HG03565 (cell line): ENCODE data around the gene SELP.
"Not testable (repeated sequence)": the region's sequence is repeated elsewhere in the genome, so short reads cannot be mapped to it uniquely, and the experiment has no call there.

Experiments
- ATAC-seq: cut with Tn5 transposase; IDR thresholded peaks from one replicate; pipeline ENCODE4 v1.9.1; 2021; ENCODE audit warnings: mild to moderate bottlenecking, moderate library complexity; ENCODE audit not compliant: unreplicated experiment

Gene SELP

GRCh38 chr1:169630006-169630405 lies at the start of gene SELP:
Gene SELP (minus strand): TSS chr1:169630124. CDS start chr1:169630074, 50 bp downstream.
- ATAC-seq: no peak

- ATAC-seq: no peak
Observed at GRCh38 chr1:169679692-169680091, 49.8 kb upstream of the SELP start.

- ATAC-seq: no peak
Observed at GRCh38 chr1:169676001-169676400, 46.1 kb upstream of the SELP start.

- no peak for ATAC-seq
Observed at GRCh38 chr1:169670836-169671235, 40.9 kb upstream of the SELP start.

- ATAC-seq: not testable (repeated sequence)
Observed at GRCh38 chr1:169670244-169670643, 40.3 kb upstream of the SELP start.

- not testable (repeated sequence) for ATAC-seq
Observed at GRCh38 chr1:169667699-169668596, 38.0 kb upstream of the SELP start.

- not testable (repeated sequence) for ATAC-seq
Observed at GRCh38 chr1:169667227-169667639, 37.3 kb upstream of the SELP start.

- not testable (repeated sequence) for ATAC-seq
Observed at GRCh38 chr1:169662680-169663079, 32.8 kb upstream of the SELP start.

GRCh38 chr1:169661066-169661465 lies 31.1 kb upstream of the SELP start:
- ATAC-seq: not testable (repeated sequence)

GRCh38 chr1:169658777-169659176 lies 28.9 kb upstream of the SELP start:
- not testable (repeated sequence) for ATAC-seq

GRCh38 chr1:169653873-169654272 lies 23.9 kb upstream of the SELP start:
- ATAC-seq: no peak

- ATAC-seq: no peak
Observed at GRCh38 chr1:169651035-169651434, 21.1 kb upstream of the SELP start.

GRCh38 chr1:169650551-169650950 lies 20.6 kb upstream of the SELP start:
- no peak for ATAC-seq

GRCh38 chr1:169648709-169649108 lies 18.8 kb upstream of the SELP start:
- ATAC-seq: no peak

GRCh38 chr1:169648187-169648586 lies 18.3 kb upstream of the SELP start:
- no peak for ATAC-seq

GRCh38 chr1:169647512-169647911 lies 17.6 kb upstream of the SELP start:
- ATAC-seq: no peak

- ATAC-seq: no peak
Observed at GRCh38 chr1:169644297-169644696, 14.4 kb upstream of the SELP start.

- no peak for ATAC-seq
Observed at GRCh38 chr1:169634877-169635276, 5.0 kb upstream of the SELP start.

- ATAC-seq: no peak
Observed at GRCh38 chr1:169634145-169634544, 4.2 kb upstream of the SELP start.

- ATAC-seq: no peak
Observed at GRCh38 chr1:169631249-169631648, 1.3 kb upstream of the SELP start.

- no peak for ATAC-seq
Observed at GRCh38 chr1:169624912-169625311, 5.0 kb downstream of the SELP start.

GRCh38 chr1:169624122-169624521 lies 5.8 kb downstream of the SELP start:
- ATAC-seq: no peak
